Left lobe of liver (tissue), 2 donors: ENCODE data around the gene CACNB4. TPM values are rescaled to one million over a fixed set of nuclear protein-coding genes. Genes with fewer than 3 reads are reported as not detected.
"Not testable (repeated sequence)": the region's sequence is repeated elsewhere in the genome, so short reads cannot be mapped to it uniquely, and the experiment has no call there.

Experiments
- ATAC-seq: fragments of 200-7000 bp; cut with Tn5 transposase; one replicate; pipeline ENCODE4 v1.9.1; 2020; ENCODE audit warnings: mild to moderate bottlenecking, moderate library complexity
- DNase-seq: peaks from one replicate; pipeline ENCODE4 v3.0.0-alpha.2; 2020; ENCODE audit warnings: low spot score
- total RNA-seq: library from RNA; stranded (reverse); gene quantifications from one replicate; pipeline ENCODE4 v1.2.1, GENCODE V29; 2021
- donor health status: DM: no; HTN: no; CAD: no; lungs with moderate emphysema.
- donor health status: DM: no; HTN: yes; CAD: no.

The CACNB4 gene
- 0.20 TPM for total RNA-seq

- ATAC-seq = peak; percentile 30
Observed at GRCh38 chr2:152098496-152099366, at the start of gene CACNB4. Gene CACNB4, minus strand, starts transcription at chr2:152099044.

DNA sequence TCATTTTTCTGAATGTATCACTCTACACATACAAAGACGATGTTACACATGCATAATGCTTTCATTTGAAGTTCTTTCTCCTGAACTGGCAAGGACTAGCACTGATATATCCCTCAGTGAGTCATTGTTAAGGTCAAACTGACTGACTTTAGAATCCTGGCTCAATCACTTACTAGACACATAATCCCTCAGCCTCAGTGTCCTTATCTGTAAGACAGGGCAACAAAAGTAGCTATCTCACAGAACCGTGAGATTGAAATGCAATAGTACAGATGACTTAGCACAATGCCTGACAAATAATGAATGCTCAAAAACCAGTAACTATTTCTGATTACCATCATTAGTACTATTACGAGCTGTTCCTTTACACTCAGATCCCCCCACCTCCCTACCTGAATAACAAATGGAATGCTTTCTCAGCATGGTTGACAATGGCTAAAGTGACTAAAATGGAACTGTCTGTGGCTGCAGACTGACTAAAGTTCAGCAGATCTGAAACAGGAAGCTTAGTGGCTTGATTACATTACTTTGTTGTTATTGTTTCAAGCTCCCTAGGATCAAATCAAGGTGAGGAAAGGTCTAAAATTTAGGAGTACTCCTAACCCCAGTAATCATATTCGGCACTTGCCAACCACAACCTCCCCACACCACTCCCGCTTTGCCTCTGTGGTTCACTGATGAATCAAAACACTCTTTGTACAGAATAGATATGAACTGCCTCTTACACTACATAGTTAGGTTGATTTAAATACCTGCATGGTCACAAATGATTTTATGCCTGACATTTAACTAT lies 35.8 kb upstream of the CACNB4 start:
- no peak for ATAC-seq
- no peak for DNase-seq

More at GRCh38 chr2:152098496-152099366, at the start of gene CACNB4:
- DNase-seq = no peak

DNA sequence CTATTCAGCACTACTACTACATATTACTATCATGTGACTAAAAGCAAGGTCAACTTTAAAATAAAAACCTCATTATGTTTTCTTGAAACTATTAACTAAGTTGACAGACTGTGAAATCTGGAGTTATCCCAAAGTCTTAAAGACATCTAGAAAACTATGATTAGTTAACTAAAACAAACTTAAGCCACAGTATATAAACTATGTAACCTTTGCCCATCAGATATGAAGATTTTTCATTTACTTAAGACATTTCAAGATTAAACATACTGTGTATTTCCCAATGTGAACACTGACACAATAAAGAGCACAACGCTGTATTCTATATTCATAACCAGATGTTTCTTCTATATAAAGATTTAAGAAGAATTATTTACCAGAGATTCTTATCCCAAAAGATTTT lies 33.5 kb upstream of the CACNB4 start:
- ATAC-seq (no peak), DNase-seq (no peak)

GRCh38 chr2:152127628-152128027 lies 28.8 kb upstream of the CACNB4 start:
- no peak for DNase-seq
- no peak for ATAC-seq

DNA sequence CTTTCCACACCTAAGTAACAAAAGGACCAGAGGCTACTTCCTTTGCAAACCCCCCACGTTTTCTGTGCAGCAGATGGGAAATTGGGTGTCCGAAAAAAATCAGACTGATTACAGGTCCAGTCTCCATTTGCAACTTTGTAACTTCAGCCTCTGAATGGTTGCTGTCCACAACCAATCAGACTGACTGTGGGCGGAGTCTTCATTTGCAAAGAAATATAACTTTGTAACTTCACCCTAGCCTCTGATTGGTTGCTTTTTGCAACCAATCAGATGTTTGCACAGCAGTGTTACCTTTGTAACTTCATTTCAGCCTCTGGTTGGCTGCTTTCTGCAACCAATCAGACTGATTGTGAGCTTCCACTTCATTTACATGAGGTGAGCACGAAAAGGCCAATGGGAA lies 27.8 kb upstream of the CACNB4 start:
- no peak for ATAC-seq
- no peak for DNase-seq

GRCh38 chr2:152122161-152122560 lies 23.3 kb upstream of the CACNB4 start:
- DNase-seq (no peak), ATAC-seq (no peak)

DNA sequence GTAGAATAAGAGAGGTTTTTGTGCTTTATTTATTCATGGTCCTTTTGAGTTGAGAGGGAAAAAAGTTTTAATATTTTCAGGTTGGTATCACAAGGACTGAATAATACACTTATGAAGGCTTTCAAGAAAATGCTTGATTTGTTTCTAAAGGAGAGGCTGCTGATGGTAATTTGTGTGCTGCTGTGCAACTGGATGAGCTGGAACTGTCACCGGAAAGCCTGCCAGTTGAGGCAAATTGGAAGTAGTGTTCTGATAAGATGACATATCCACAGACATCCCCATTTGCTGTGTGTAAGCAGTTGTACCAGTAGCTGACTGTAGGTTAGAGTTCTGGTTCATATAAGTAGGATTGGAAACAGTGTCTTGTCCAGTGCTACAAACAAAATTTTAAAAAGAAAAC lies 21.6 kb upstream of the CACNB4 start:
- no peak for ATAC-seq
- no peak for DNase-seq

DNA sequence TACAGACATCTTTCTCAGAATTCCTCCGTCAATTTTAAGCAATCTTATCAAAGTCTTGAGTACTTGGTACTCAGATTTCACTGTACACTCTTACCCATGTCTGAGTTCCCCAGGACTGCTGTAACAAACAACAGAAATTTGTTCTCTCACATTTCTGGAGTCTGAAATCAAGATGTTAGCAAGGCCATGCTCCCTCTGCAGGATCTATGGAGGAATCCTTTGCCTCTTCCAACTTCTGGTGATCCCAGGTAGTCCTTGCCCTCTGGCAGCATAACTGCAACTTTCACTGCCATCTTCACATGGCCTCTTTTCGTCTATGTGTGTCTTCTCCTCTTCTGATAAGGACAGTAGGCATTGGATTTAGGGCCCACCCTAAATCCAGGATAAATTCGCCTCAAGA lies 17.1 kb upstream of the CACNB4 start:
- ATAC-seq (no peak), DNase-seq (no peak)

GRCh38 chr2:152114366-152114765 lies 15.5 kb upstream of the CACNB4 start:
- ATAC-seq = no peak
- no peak for DNase-seq

GRCh38 chr2:152107140-152107539 lies 8.3 kb upstream of the CACNB4 start:
- not testable (repeated sequence) for DNase-seq, ATAC-seq

GRCh38 chr2:152106464-152106863 lies 7.6 kb upstream of the CACNB4 start:
- DNase-seq (no peak), ATAC-seq (no peak)

GRCh38 chr2:152103271-152103670 lies 4.4 kb upstream of the CACNB4 start:
- ATAC-seq (no peak), DNase-seq (no peak)

- no peak for DNase-seq
Observed at GRCh38 chr2:152100961-152101360, 2.1 kb upstream of the CACNB4 start.

DNA sequence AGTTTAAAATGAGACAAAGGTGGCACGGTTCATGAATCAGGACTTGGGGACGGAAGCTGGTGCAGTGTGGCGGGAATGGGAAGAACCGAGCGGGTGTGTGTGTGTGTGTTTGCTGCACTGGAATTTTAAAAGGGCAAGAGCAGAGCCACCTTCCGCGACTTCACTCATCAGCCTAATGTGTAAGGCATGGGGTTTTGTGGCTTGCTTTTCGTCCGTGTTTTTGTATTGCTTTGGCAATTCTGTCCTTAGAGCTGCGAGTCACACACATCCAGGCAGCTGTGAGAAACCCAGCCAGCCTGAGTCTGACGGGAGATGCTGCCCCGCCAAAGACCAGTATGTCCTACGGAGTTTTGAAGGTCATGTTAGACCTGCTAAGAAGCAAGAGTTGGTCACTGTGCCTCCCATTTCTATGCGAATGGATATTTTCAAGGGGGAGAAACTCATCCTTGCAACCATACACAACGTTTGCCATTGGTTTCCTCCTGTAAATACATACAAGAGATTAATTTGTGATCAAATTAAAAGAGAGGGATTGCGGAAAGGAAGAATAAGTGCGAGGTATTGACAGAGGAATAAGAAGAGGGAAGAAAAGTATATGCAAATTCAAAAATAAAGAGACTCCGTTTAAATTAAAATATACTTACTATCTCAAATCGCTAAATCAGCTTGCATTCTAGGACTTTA lies 665 bp upstream of the CACNB4 start:
- peak; percentile 42 for ATAC-seq
- DNase-seq = no peak

More at GRCh38 chr2:152100961-152101360, 2.1 kb upstream of the CACNB4 start:
- ATAC-seq = no peak

DNA sequence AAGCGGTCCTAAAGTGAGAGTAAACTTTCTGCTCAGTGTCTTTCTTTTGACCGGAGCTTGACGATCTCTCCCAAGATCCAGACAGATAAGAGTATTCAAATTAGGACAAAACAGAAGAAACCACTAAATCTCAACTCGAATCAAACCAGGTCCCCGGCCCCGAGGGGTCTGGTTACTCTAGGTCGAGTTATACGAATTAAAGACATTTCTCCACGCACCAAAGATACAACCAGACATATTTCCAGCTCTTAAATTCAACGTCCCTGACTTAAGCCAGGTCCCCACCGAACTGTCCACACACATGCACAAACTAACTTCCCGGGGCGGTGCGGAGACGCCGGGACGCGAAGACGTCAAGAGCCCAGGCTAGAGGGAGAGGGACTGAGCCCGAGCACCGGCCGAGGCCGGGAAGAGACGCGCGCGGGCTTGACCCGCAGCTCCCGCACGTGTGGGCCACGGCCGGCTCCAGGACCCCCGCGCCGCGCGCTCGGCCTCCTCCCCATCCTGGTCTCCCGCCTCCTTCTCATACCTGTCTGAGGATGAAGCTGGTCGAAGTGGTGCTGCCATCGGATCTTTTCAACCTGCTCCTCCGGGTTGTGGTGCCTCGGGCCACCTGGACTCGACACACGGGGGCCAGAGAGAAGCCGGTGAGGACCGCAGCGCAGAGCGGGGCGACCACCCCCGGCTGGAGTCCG lies 896 bp downstream of the CACNB4 start:
- peak; percentile 70 for ATAC-seq
- DNase-seq = no peak

GRCh38 chr2:152097290-152097800 lies 1.5 kb downstream of the CACNB4 start:
- ATAC-seq (peak; percentile 67), DNase-seq (no peak)

DNA sequence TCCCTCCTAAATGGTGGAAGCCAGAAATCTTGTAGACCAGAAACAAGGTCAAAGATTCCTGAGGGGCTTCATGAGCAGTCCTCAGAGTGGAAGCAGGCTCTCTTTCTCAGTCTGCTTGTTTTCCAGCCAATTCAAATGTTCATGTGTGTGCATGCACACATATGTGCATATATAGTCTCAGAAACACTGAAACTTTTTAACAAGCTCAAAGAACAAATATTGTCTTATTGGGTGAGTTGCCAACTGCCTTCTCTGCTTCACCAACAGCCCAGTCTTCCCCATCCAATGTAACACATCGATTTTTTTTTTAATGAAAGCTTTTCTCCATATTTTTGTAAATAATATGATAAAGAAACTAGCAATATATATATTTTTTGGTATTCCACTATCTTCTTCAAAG lies 3.7 kb downstream of the CACNB4 start:
- DNase-seq (no peak), ATAC-seq (no peak)

- no peak for DNase-seq
- no peak for ATAC-seq
Observed at GRCh38 chr2:152094014-152094413, 4.8 kb downstream of the CACNB4 start.

DNA sequence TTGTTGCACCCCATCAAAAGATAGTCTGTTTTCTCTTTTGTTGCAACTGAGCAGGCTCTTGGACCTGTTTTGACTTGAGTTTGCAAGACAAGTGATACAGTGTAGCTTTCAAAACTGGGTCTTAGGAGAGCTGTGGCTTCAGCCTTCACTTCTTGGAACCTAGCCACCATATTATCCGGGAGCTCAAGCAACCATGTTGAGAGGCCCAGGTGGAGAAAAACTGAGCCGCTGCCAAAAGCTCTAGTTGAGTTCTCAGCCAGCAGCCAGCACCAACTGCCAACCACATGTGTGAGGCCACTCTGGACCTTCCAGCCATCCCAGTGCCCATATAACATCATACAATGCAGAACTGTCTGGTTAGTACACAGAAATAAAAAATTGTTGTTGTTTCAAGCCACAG lies 5.4 kb downstream of the CACNB4 start:
- DNase-seq = no peak
- ATAC-seq = no peak

DNA sequence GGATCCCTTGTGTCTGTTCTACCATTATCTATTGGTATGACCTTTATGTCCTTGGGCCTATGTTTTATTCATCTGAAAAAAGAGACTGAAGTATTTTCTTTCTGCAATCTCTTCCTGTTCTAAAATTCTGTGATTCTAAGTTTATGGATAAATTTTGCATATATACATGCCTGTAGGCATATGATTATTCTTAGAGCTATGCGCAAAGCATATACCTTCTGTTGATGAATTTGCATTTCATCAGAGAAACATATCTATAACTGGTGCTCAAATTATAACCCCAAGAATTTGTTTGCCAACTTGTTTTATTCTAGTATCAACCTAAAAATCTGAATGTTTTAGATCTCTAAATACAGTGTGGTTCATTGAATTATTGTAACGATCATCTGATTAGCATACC lies 6.7 kb downstream of the CACNB4 start:
- no peak for ATAC-seq
- DNase-seq = no peak

DNA sequence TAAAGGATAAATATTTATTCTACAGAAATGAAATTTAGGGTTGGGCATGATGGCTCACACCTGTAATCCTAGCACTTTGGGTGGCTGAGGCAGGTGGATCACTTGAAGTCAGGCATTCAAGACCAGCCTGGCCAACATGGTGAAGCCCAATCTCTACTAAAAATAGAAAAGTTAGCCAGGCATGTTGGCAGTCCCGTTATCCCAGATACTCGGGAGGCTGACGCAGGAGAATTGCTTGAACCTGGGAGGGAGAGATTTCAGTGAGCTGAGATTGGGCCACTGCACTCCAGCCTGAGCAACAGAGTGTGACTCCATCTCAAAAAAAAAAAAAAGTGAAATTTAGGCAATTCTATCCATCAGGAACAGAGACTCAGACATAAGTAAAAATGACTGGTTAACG lies 8.1 kb downstream of the CACNB4 start:
- not testable (repeated sequence) for DNase-seq, ATAC-seq
